Right lobe of liver (tissue), 6 donors: ENCODE results near the gene KCNK5. TPM values are rescaled to one million over a fixed set of nuclear protein-coding genes. Genes with fewer than 3 reads are reported as not detected.

Source experiments
- ATAC-seq, 4 donors: fragments of 200-7000 bp; cut with Tn5 transposase; one replicate each; pipeline ENCODE4 v1.9.1; 2020; ENCODE audit warnings: mild to moderate bottlenecking in 4 of 4, moderate library complexity in 4 of 4
- DNase-seq, 3 donors: peaks; one replicate each; pipeline ENCODE4 v3.0.0-alpha.2; 2020
- H3K27ac ChIP-seq, 3 donors: fragments of 200-600 bp; one replicate each; pipeline ENCODE4 v1.8.0; 2022
- H3K27me3 ChIP-seq, 2 donors: fragments of 200-600 bp; one replicate each; pipeline ENCODE4 v1.8.0; 2022
- H3K36me3 ChIP-seq, 4 donors: fragments of 200-600 bp; sonication (generic) in 1 of 4; one replicate each; pipeline versions ENCODE4 v1.5.1 to v1.8.0; 2017 to 2022; ENCODE audit warnings: control low read depth in 1 of 4
- H3K4me1 ChIP-seq, 4 donors: fragments of 200-600 bp; sonication (generic) in 1 of 4; one replicate each; pipeline versions ENCODE4 v1.5.1 to v1.8.0; 2017 to 2022; ENCODE audit warnings: control low read depth in 1 of 4
- H3K4me3 ChIP-seq, 3 donors: fragments of 200-600 bp; one replicate each; pipeline ENCODE4 v1.8.0; 2022
- H3K9me3 ChIP-seq, 4 donors: fragments of 200-600 bp; sonication (generic) in 1 of 4; one replicate each; pipeline versions ENCODE4 v1.5.1 to v1.8.0; 2017 to 2022; ENCODE audit warnings: control low read depth in 1 of 4
- CTCF ChIP-seq, 4 donors: fragments of 200-600 bp in 3 of 4; fragments of 450-650 bp in 1 of 4; IDR thresholded peaks; one replicate each; pipeline versions ENCODE4 v1.5.1 to v1.8.0; 2016 to 2022; ENCODE audit warnings: antibody characterized with exemption in 4 of 4, mild to moderate bottlenecking in 2 of 4
- POLR2A ChIP-seq: fragments of 450-650 bp; IDR thresholded peaks from one replicate; pipeline ENCODE4 v1.6.1; 2017; ENCODE audit warnings: antibody characterized with exemption, mild to moderate bottlenecking
- WGBS: methylation state at CpG from one replicate; pipeline ENCODE4 v1.1.6; 2018; ENCODE audit warnings: low coverage, low lambda C conversion rate; ENCODE audit not compliant: insufficient coverage; ENCODE audit errors: missing lambda C conversion rate; 5-methylcytosine and 5-hydroxymethylcytosine counted together
- intact Hi-C, 2 donors: fragments of 100-400 bp; cut with DNase I; formaldehyde crosslinking; loops; one replicate each; pipeline versions ENCODE4 v1.11.2 to v1.14.1; 2022
- total RNA-seq, 6 experiments: library from RNA; depleted of rRNA in 2 of 6; stranded (reverse); fragments of >200 nt in 2 of 6; fragmentation: NEBNext Ultra II Directional in 3 of 6; extraction: Animal tissue kit (Norgen Biotek cat#: 25700) in 3 of 6; gene quantifications; one replicate each; pipeline versions ENCODE4 v1.1.0 to v1.2.4, GENCODE V29; 2016 to 2023
- donor health status: DM: no; HTN: yes; CAD: no.
- donor health status: DM: no; HTN: no; CAD: no.
- donor health status: DM: no; HTN: no; CAD: no.
- donor health status: DM: no; HTN: yes; CAD: no.
- donor health status: DM: no; HTN: yes; CAD: no.

KCNK5 gene
- total RNA-seq, 6 experiments from 2014 or later, result 3.2 to 54.3 (median 6.7) TPM

- WGBS, result 83% methylated on average over 12 of the region's 13 CpGs
- H3K4me1 ChIP-seq, result no peaks in the 10 kb centered on the region
- DNase-seq (no peak), ATAC-seq (no peak)
- intact Hi-C loops, result no loop called here
- H3K4me3 ChIP-seq, result no peak overlapping the region
- no peaks in the 10 kb centered on the region for H3K9me3 ChIP-seq
- H3K27me3 ChIP-seq, result no peaks in the 10 kb centered on the region
- no peak overlapping the region for H3K27ac ChIP-seq
- TF ChIP-seq CTCF (IDR thresholded peaks at IDR 0.05), result no peak
- no peak for TF ChIP-seq POLR2A
- no peaks in the 10 kb centered on the region for H3K36me3 ChIP-seq
These were observed 85.9 kb downstream of the KCNK5 start for GRCh38 chr6:39143238-39143930.

GRCh38 chr6:39140556-39141167, 88.6 kb downstream of the KCNK5 start:
- no peak overlapping the region for H3K4me3 ChIP-seq
- intact Hi-C loops, result no loop called here
- no peak for DNase-seq
- TF ChIP-seq POLR2A, result no peak
- H3K27me3 ChIP-seq, result no peaks in the 10 kb centered on the region
- ATAC-seq, result no peak
- H3K27ac ChIP-seq, result no peak overlapping the region
- no peaks in the 10 kb centered on the region for H3K9me3 ChIP-seq
- WGBS, result 38% methylated on average over 6 of the region's 7 CpGs
- H3K36me3 ChIP-seq, result no peaks in the 10 kb centered on the region
- H3K4me1 ChIP-seq, result no peaks in the 10 kb centered on the region

Other genes with a start within 250 kb of the KCNK5 start
- gene GLP1R, start 180.7 kb downstream of the KCNK5 start, total RNA-seq, result not detected
- 1 to 10 TPM; 4.3 to 9.3 (median 7.0) TPM for gene SAYSD1, start 114.3 kb downstream of the KCNK5 start, total RNA-seq
- under 1 TPM in 5 of 6 experiments, not detected in 1; 0.31 to 0.77 (median 0.39) TPM for gene KCNK17, start 84.9 kb upstream of the KCNK5 start, total RNA-seq
- gene KCNK16, start 93.2 kb upstream of the KCNK5 start, total RNA-seq, result not detected